Measurements from ENCODE around the gene CABP1.

GRCh38 chr12:120643574-120643973 lies 3.1 kb downstream of the CABP1 start:
- TF ChIP-seq CTCF (IDR thresholded peaks at IDR 0.05) (no peak), POLR2A (IDR thresholded peaks at IDR 0.05) (no peak)
